ENCODE results near the gene MYD88. TPM values are rescaled to one million over a fixed set of nuclear protein-coding genes. Genes with fewer than 3 reads are reported as not detected.

MYD88 gene
- total RNA-seq, 2 donors from 2014 or later, result 55.8 to 63.1 TPM

DNA sequence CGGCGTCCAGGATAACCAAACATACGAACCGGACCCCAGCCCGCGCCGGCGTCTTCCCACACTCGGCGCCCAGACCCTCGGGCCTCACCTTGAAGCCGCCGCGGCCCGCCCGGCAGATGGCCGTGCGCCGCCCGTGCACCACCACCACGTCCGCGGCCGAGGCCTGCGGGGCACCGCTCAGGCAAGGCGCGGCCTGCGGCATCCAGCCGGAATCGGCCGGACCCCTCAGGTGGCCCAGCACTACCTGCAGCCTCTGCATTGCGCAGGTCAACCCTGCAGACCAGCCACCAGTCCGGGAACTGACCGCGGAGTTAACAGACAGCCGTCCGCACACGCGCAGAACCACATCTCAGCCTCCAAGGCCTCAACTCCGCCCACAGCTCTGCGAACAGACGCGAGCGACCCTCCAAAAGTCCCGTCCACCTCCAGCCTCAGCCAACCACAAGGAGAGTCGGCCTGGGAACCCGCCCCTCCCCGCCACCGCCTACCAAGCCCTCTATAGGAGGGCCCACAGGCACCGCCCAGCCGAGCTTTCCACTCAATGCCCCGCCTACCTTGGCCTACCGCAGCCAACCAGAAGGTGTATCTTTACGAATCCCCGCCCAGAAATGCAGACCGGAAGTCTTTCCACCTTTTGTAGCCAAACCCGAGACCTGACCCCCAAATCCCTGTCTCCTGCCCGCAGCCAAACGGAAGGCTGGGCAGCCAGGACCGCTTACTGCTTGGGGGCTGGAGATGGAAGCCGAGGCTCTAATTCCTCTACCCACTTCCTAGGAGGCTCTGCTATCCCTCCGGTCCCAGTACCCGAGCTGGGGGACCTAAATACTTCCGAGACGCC is 1.5 kb upstream of the MYD88 start, which contains the start of gene ACAA1:
Gene ACAA1 (minus strand): TSS at position 351 of the 838 bp plus-strand sequence. CDS start 92 bp downstream, at position 259.
- peak; percentile 100 for DNase-seq (ENCODE audit: low spot score)
- peaks cover 8% of the 10 kb centered on the region for H3K36me3 Mint-ChIP-seq
- H3K27me3 Mint-ChIP-seq, result no peaks in the 10 kb centered on the region
- peak; percentile 96 to 97 for ATAC-seq
- peak within 1 kb of the TSS; percentile 96 to 97 for H3K27ac Mint-ChIP-seq
- no peaks in the 10 kb centered on the region for H3K9me3 Mint-ChIP-seq
- H3K4me1 Mint-ChIP-seq (ENCODE audit: low read depth in 2 of 2), result peaks cover 54 to 56% of the 10 kb centered on the region in 2 donors
- peak within 1 kb of the TSS; percentile 99 for H3K4me3 Mint-ChIP-seq

DNA sequence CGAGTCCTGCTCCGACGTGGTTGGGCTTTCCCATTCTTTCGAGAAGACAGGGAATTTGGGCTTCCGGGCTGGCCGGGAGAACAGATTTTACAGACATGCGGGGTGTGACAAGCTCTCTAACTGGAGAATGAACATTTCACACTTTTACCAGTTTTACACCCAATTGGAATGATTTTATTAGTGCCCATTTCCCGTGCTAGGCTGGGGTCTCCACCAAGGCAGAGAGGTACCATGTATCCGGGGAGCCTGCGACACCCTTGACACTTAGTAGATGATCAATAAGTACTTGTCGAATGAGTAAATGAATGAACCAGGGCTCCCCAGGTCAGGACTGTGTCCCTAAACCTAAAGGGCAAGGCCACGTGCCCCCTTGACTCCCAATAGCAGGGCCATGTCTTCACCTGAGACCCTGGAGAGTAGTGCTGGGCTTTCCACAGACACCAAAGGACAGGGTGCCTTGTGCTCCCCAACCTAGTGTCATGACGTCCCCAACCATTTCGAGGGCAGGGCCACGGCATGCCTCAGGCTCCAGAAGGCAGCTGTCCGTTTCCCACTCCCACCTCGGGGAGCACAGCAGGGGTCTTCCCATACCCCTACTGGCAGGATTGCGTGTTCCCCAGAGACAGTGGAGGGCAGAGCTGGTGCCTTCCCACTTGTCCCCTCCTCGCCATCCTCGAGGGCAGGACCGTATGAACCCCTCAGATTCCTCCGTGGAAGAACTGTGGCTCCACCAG is 679 bp upstream of the MYD88 start:
- Mint-ChIP-seq H3K4me3 (peak overlapping the region; percentile 99), H3K27ac (peak overlapping the region; percentile 96 to 97), H3K36me3 (peaks cover 11% of the 10 kb centered on the region), H3K27me3 (no peaks in the 10 kb centered on the region), H3K9me3 (no peaks in the 10 kb centered on the region), H3K4me1 (ENCODE audit: low read depth in 2 of 2) (peaks cover 55 to 56% of the 10 kb centered on the region in 2 donors)
- DNase-seq (ENCODE audit: low spot score), result no peak
- ATAC-seq, result no peak

DNA sequence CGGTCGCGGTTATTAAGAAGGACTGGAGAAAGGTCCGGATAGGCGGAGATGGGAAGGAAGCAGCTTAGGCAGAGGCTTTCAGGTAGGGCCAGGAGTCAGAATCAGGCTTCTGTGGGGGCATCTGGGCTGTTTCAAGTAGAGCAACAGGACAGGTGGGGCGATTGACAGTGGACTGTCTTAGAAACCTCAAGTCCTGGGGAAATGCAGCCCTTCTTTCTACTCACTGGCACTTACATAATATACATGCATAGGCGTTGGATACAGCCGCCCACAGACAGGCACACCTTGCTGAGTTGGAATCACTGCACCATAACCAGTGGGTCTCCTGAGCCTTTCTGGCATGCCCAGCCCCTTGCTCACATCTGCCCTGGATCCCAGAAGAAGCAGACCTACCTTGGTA is 730 bp downstream of the MYD88 start:
- Mint-ChIP-seq H3K4me1 (ENCODE audit: low read depth in 2 of 2) (peaks cover 50 to 54% of the 10 kb centered on the region in 2 donors), H3K4me3 (peak overlapping the region; percentile 99), H3K36me3 (peaks cover 9% of the 10 kb centered on the region), H3K9me3 (no peaks in the 10 kb centered on the region), H3K27me3 (no peaks in the 10 kb centered on the region), H3K27ac (peak overlapping the region; percentile 96 to 97)
- ATAC-seq (no peak), DNase-seq (ENCODE audit: low spot score) (no peak)

DNA sequence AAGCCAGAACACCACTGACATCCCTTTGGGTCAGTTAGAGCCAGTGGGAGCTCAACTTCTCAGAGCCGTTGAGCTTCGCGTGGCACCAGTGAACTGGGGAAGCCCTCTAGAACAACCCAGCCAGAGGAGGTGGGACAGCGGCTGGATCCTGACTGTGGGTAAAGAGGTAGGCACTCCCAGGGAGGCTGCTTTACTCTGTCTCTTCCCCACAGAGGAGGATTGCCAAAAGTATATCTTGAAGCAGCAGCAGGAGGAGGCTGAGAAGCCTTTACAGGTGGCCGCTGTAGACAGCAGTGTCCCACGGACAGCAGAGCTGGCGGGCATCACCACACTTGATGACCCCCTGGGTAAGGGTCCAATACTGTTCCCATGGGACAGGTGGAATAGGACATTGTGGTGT is 1.2 kb downstream of the MYD88 start:
- Mint-ChIP-seq H3K4me3 (peak overlapping the region; percentile 99), H3K36me3 (peaks cover 6% of the 10 kb centered on the region), H3K27ac (peak overlapping the region; percentile 96 to 97), H3K9me3 (no peaks in the 10 kb centered on the region), H3K27me3 (no peaks in the 10 kb centered on the region), H3K4me1 (ENCODE audit: low read depth in 2 of 2) (peaks cover 48 to 50% of the 10 kb centered on the region in 2 donors)
- DNase-seq (ENCODE audit: low spot score) (no peak), ATAC-seq (no peak)

DNA sequence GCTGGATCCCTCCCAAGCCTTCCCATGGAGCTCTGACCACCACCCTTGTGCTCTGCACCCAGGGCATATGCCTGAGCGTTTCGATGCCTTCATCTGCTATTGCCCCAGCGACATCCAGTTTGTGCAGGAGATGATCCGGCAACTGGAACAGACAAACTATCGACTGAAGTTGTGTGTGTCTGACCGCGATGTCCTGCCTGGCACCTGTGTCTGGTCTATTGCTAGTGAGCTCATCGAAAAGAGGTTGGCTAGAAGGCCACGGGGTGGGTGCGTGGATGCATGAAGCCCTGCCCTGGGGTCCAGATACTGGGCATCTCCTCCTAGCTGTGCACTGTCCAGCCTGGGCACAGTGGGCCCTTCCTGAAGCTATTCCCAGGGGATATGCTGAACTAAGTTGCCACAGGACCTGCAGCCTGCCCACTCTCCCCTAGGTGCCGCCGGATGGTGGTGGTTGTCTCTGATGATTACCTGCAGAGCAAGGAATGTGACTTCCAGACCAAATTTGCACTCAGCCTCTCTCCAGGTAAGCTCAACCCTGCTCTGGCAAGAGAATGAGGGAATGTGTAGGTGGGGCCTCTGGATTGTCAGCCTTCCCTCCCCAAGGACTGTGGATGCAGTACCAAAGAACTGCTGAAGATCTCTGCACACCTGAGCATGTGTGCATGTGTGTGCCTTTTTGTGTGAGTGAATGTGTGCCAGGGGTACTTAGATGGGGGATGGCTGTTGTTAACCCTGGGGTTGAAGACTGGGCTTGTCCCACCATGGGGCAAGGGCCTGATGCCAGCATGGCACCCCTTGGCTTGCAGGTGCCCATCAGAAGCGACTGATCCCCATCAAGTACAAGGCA is 2.1 kb downstream of the MYD88 start:
- no peak for DNase-seq (ENCODE audit: low spot score)
- H3K36me3 Mint-ChIP-seq, result peaks cover 6% of the 10 kb centered on the region
- H3K4me1 Mint-ChIP-seq (ENCODE audit: low read depth in 2 of 2), result peaks cover 41 to 43% of the 10 kb centered on the region in 2 donors
- ATAC-seq, result no peak
- no peaks in the 10 kb centered on the region for H3K9me3 Mint-ChIP-seq
- H3K27me3 Mint-ChIP-seq, result no peaks in the 10 kb centered on the region
- H3K27ac Mint-ChIP-seq, result peak overlapping the region in 1 of 2 donors; percentile 97
- H3K4me3 Mint-ChIP-seq, result peak overlapping the region; percentile 99

DNA sequence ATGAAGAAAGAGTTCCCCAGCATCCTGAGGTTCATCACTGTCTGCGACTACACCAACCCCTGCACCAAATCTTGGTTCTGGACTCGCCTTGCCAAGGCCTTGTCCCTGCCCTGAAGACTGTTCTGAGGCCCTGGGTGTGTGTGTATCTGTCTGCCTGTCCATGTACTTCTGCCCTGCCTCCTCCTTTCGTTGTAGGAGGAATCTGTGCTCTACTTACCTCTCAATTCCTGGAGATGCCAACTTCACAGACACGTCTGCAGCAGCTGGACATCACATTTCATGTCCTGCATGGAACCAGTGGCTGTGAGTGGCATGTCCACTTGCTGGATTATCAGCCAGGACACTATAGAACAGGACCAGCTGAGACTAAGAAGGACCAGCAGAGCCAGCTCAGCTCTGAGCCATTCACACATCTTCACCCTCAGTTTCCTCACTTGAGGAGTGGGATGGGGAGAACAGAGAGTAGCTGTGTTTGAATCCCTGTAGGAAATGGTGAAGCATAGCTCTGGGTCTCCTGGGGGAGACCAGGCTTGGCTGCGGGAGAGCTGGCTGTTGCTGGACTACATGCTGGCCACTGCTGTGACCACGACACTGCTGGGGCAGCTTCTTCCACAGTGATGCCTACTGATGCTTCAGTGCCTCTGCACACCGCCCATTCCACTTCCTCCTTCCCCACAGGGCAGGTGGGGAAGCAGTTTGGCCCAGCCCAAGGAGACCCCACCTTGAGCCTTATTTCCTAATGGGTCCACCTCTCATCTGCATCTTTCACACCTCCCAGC is 2.9 kb downstream of the MYD88 start:
- Mint-ChIP-seq H3K27me3 (no peaks in the 10 kb centered on the region), H3K4me1 (ENCODE audit: low read depth in 2 of 2) (peaks cover 33 to 35% of the 10 kb centered on the region in 2 donors), H3K4me3 (peak overlapping the region; percentile 99), H3K27ac (peak overlapping the region in 1 of 2 donors; percentile 51), H3K36me3 (peaks cover 8% of the 10 kb centered on the region), H3K9me3 (peaks cover 3% of the 10 kb centered on the region)
- DNase-seq (ENCODE audit: low spot score), result no peak
- ATAC-seq, result no peak

- DNase-seq (ENCODE audit: low spot score), result no peak
- Mint-ChIP-seq H3K27ac (peak overlapping the region in 1 of 2 donors; percentile 51), H3K36me3 (peaks cover 14% of the 10 kb centered on the region)
Observed at GRCh38 chr3:38141952-38142273, 3.5 kb downstream of the MYD88 start.

DNA sequence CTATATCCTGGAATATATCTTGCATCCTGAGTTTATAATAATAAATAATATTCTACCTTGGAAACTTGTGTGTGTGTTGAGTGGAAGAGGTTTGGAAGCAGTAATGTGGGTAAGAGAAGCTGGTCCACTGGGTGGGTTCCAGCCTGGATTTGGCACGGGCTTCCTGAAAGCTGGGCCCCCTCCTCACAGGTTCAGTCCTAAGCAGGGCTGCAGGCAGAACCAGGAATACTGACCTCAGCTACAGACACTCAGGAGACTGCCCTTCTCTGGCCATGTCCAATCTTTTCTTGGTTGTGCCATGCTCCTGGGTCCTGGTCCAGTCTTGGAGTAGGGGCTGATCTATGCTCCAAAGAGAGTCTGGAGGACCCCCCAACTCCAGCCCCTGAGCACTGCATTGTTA is 4.5 kb downstream of the MYD88 start:
- H3K4me1 Mint-ChIP-seq (ENCODE audit: low read depth in 2 of 2), result peaks cover 23 to 25% of the 10 kb centered on the region in 2 donors
- H3K36me3 Mint-ChIP-seq, result peaks cover 18% of the 10 kb centered on the region
- no peak for ATAC-seq
- H3K27ac Mint-ChIP-seq, result no peak overlapping the region
- DNase-seq (ENCODE audit: low spot score), result no peak
- H3K4me3 Mint-ChIP-seq, result no peak overlapping the region
- H3K9me3 Mint-ChIP-seq, result peaks cover 6% of the 10 kb centered on the region
- no peaks in the 10 kb centered on the region for H3K27me3 Mint-ChIP-seq

More at GRCh38 chr3:38141952-38142273, 3.5 kb downstream of the MYD88 start:
- no peak overlapping the region for H3K4me3 Mint-ChIP-seq
- no peaks in the 10 kb centered on the region for H3K27me3 Mint-ChIP-seq
- H3K9me3 Mint-ChIP-seq, result peaks cover 6% of the 10 kb centered on the region
- H3K4me1 Mint-ChIP-seq (ENCODE audit: low read depth in 2 of 2), result peaks cover 33% of the 10 kb centered on the region in 2 donors
- no peak for ATAC-seq

- no peaks in the 10 kb centered on the region for H3K27me3 Mint-ChIP-seq
Observed at GRCh38 chr3:38143511-38143910, 5.0 kb downstream of the MYD88 start.

DNA sequence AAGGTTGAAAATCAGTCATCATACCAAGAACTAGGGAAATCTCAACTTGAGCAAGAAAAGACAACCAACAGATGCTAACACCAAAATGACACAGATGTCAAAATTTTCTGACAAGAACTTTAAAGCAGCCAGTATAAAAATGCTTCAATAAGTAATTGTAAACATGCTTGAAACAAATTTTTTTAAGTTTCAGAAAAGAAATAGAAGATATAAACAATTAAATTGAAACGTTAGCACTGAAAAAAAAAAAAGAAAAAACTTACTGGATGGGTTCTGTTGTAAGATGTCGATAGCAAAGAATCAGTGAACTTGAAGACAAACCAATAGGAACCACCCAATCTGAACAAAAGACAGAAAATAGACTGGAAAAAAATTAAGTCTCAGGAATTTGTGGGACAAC is 8.0 kb downstream of the MYD88 start:
- ATAC-seq (no peak), DNase-seq (ENCODE audit: low spot score) (no peak)
- Mint-ChIP-seq H3K36me3 (peaks cover 18% of the 10 kb centered on the region), H3K27me3 (no peaks in the 10 kb centered on the region), H3K4me3 (no peak overlapping the region), H3K4me1 (ENCODE audit: low read depth in 2 of 2) (peaks cover 8 to 13% of the 10 kb centered on the region in 2 donors), H3K9me3 (peaks cover 6% of the 10 kb centered on the region), H3K27ac (no peak overlapping the region)

More at GRCh38 chr3:38143511-38143910, 5.0 kb downstream of the MYD88 start:
- DNase-seq (ENCODE audit: low spot score) (no peak), ATAC-seq (no peak)
- H3K4me3 Mint-ChIP-seq, result no peak overlapping the region
- H3K36me3 Mint-ChIP-seq, result peaks cover 18% of the 10 kb centered on the region
- H3K4me1 Mint-ChIP-seq (ENCODE audit: low read depth in 2 of 2), result peaks cover 17 to 20% of the 10 kb centered on the region in 2 donors
- no peak overlapping the region for H3K27ac Mint-ChIP-seq
- peaks cover 6% of the 10 kb centered on the region for H3K9me3 Mint-ChIP-seq

GRCh38 chr3:38147421-38147820 is 9.0 kb downstream of the MYD88 start:
- no peak overlapping the region for H3K4me3 Mint-ChIP-seq
- H3K4me1 Mint-ChIP-seq (ENCODE audit: low read depth in 2 of 2), result peaks cover 15% of the 10 kb centered on the region in 2 donors
- H3K9me3 Mint-ChIP-seq, result peaks cover 6% of the 10 kb centered on the region
- H3K27ac Mint-ChIP-seq, result no peak overlapping the region
- no peak for DNase-seq (ENCODE audit: low spot score)
- H3K36me3 Mint-ChIP-seq, result peaks cover 12% of the 10 kb centered on the region
- no peak for ATAC-seq
- H3K27me3 Mint-ChIP-seq, result no peaks in the 10 kb centered on the region

GRCh38 chr3:38148311-38148882 is 9.9 kb downstream of the MYD88 start:
- peaks cover 12% of the 10 kb centered on the region for H3K36me3 Mint-ChIP-seq
- peaks cover 21 to 24% of the 10 kb centered on the region in 2 donors for H3K4me1 Mint-ChIP-seq (ENCODE audit: low read depth in 2 of 2)

More at GRCh38 chr3:38148311-38148882, 9.9 kb downstream of the MYD88 start:
- no peak overlapping the region for H3K4me3 Mint-ChIP-seq
- ATAC-seq (peak in 1 of 2 donors; percentile 14), DNase-seq (ENCODE audit: low spot score) (no peak)
- H3K9me3 Mint-ChIP-seq, result peaks cover 6% of the 10 kb centered on the region
- no peaks in the 10 kb centered on the region for H3K27me3 Mint-ChIP-seq
- H3K27ac Mint-ChIP-seq, result no peak overlapping the region

All from natural killer cell treated with Interleukin-12 subunit alpha and Interleukin-12 subunit beta and Interleukin-15 and Interleukin-18, amount 100 ng/mL, for 72 hours (primary cell).